Adrenal gland (tissue), 5 donors: Measurements from ENCODE around the gene MLC1.

Experiments
- CTCF ChIP-seq, 6 experiments: fragments of 450-650 bp in 4 of 6; fragments of 200-600 bp in 2 of 6; sonication (generic) in 1 of 6; IDR thresholded peaks; 1 replicate in 5 of 6; 2 replicates in 1 of 6; pipeline versions ENCODE4 v1.5.1 to v1.8.0; 2016 to 2021; ENCODE audit warnings: antibody characterized with exemption in 6 of 6, mild to moderate bottlenecking in 2 of 6, moderate library complexity in 1 of 6
- POLR2A ChIP-seq, 2 donors: fragments of 450-650 bp; IDR thresholded peaks; one replicate each; pipeline ENCODE4 v1.6.1; 2017; ENCODE audit warnings: antibody characterized with exemption in 2 of 2, mild to moderate bottlenecking in 2 of 2, moderate library complexity in 1 of 2
- donor health status: DM: no; HTN: no; CAD: no.

GRCh38 chr22:50115693-50116092 is 30.5 kb upstream of the MLC1 start:
- no peak for TF ChIP-seq CTCF (IDR thresholded peaks at IDR 0.05)
- TF ChIP-seq POLR2A (IDR thresholded peaks at IDR 0.05), result no peak
